Activated naive CD4-positive, alpha-beta T cell treated with anti-CD3 and anti-CD28 coated beads for 36 hours (primary cell): Measurements from ENCODE around the gene NEDD4L. TPM values are rescaled to one million over a fixed set of nuclear protein-coding genes. Genes with fewer than 3 reads are reported as not detected.
A peak's percentile ranks its signal among the peaks of the same experiment; 100 is the strongest.

Source experiments
- CTCF ChIA-PET: fragments of 350-600 bp; sonication (Branson Sonifier 250); formaldehyde crosslinking; loops from one replicate; lab custom pipeline; 2021; ENCODE audit warnings: antibody characterized with exemption; lab: Charles Lee
- DNase-seq: peaks from one replicate; pipeline ENCODE4 v3.0.0-alpha.2; 2020
- H3K27ac Mint-ChIP-seq: one replicate; pipeline ENCODE4 v1.8.0; 2021; ENCODE audit warnings: mild to moderate bottlenecking, mixed read lengths
- H3K27me3 Mint-ChIP-seq: one replicate; pipeline ENCODE4 v1.8.0; 2021; ENCODE audit warnings: low read depth, mixed read lengths
- H3K36me3 Mint-ChIP-seq: one replicate; pipeline ENCODE4 v1.8.0; 2021; ENCODE audit warnings: low read depth, mixed read lengths
- H3K4me1 Mint-ChIP-seq: one replicate; pipeline ENCODE4 v1.8.0; 2021; ENCODE audit warnings: low read depth, mixed read lengths
- H3K4me3 Mint-ChIP-seq: one replicate; pipeline ENCODE4 v1.8.0; 2021; ENCODE audit warnings: mild to moderate bottlenecking, moderate library complexity, mixed read lengths
- H3K9me3 Mint-ChIP-seq: one replicate; pipeline ENCODE4 v1.8.0; 2021; ENCODE audit warnings: mixed read lengths
- intact Hi-C: fragments of 100-400 bp; cut with micrococcal nuclease; formaldehyde crosslinking; loops from one replicate; pipeline ENCODE4 v1.15.1; 2023
- microRNA-seq: library from miRNA; unstranded; fragments of <30 nt; microRNA quantifications from one replicate; pipeline ENCODE4 v1.2.0, GENCODE V29; 2022; ENCODE audit warnings: borderline microRNAs expressed, borderline replicate concordance
- total RNA-seq, 2 experiments: library from RNA; stranded (reverse); gene quantifications; one replicate each; pipeline ENCODE4 v1.2.3, GENCODE V29; 2021

The NEDD4L gene
- total RNA-seq, 2 experiments from 2014 or later = 5.3 to 5.6 TPM

DNA sequence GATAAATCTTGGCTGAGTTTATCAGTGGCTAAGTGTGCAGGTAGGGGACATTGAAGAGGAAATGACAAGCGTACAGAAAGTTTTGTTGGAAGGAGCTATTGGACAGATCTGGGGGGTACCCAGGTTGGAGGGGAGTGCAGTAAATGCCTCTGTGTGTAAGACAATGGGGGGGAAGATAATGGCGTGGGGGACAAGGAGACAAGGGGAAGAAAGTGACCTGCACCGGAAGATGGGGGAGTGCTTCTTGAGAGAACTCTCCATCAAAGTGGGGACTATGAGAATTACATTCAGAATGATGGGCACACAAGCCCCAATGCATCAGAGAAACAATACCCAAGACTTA, 394.9 kb downstream of the NEDD4L start:
- no peaks in the 10 kb centered on the region for H3K36me3 Mint-ChIP-seq
- intact Hi-C loops = loop anchor here (2.0 kb wide), 1 partner anchor 38 kb away; no protein-coding TSS in a partner anchor
- H3K27me3 Mint-ChIP-seq = no peaks in the 10 kb centered on the region
- DNase-seq = peak; percentile 12
- H3K4me3 Mint-ChIP-seq = peak overlapping the region; percentile 56
- peak overlapping the region; percentile 51 for H3K27ac Mint-ChIP-seq
- no peaks in the 10 kb centered on the region for H3K9me3 Mint-ChIP-seq
- H3K4me1 Mint-ChIP-seq = peaks cover 12% of the 10 kb centered on the region
- CTCF ChIA-PET = interaction anchor here (0.8 to 1.1 kb wide), 2 partner anchors 12 to 557 kb away, joined by 4 to 6 read pairs; no protein-coding TSS in a partner anchor

DNA sequence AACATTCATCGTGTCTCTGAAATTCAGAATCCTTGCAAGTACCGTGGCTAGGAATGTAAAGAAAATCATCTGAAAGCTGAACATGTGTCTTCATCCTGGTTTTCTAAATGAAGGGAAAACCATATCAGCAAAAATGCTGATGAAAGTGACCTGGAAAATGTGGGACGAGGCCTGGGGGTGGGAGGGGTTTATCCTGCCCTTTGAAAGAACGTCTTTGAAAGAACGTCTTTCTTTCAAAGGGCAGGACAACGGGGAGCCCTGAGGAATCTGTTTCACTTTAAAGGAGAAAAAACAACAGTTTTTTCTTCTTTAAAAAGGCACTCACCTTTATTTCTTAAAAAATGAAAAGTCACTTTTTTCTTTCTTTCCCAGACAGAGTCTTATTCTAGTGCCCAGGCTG, 399.6 kb downstream of the NEDD4L start:
- no peak for DNase-seq
- Mint-ChIP-seq H3K9me3 (no peaks in the 10 kb centered on the region), H3K36me3 (no peaks in the 10 kb centered on the region), H3K4me3 (no peak overlapping the region), H3K27ac (no peak overlapping the region), H3K4me1 (peaks cover 7% of the 10 kb centered on the region), H3K27me3 (no peaks in the 10 kb centered on the region)
- CTCF ChIA-PET = no interaction called here
- intact Hi-C loops = no loop called here

DNA sequence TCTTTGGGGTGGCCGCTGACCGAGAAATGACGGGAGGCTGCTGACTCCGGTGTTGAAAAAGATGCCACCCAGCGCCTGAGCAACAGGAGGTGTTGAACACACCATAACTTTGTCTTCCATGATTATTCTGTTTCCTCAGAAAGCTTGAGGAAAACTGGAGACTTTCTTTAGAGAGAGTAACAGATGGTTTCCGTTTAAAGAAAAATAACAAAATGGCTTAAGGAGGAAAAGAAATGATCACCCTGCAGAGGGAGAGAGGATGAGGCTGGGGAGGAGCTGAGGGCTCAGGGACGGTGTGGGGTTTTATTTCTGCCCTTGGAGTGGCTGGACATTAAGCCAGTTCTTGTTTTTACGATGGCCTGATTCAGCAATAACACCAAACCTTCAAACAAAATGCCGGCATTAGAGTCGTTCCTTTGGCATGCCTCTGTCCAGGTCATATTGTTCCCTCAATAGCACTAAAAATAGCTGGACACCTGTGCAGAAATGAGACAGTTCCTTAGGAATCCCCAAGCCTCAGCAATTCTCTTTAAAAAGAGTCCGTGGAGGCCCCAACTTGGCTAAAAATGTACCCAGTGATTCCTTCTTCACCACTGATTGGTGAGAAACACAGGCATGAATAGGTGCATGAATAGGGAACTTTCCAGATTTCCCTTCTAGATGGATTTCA, 402.5 kb downstream of the NEDD4L start:
- DNase-seq = no peak
- no peaks in the 10 kb centered on the region for H3K9me3 Mint-ChIP-seq
- no peak overlapping the region for H3K4me3 Mint-ChIP-seq
- CTCF ChIA-PET = no interaction called here
- H3K36me3 Mint-ChIP-seq = no peaks in the 10 kb centered on the region
- H3K27ac Mint-ChIP-seq = no peak overlapping the region
- H3K27me3 Mint-ChIP-seq = no peaks in the 10 kb centered on the region
- intact Hi-C loops = no loop called here
- no peaks in the 10 kb centered on the region for H3K4me1 Mint-ChIP-seq

DNA sequence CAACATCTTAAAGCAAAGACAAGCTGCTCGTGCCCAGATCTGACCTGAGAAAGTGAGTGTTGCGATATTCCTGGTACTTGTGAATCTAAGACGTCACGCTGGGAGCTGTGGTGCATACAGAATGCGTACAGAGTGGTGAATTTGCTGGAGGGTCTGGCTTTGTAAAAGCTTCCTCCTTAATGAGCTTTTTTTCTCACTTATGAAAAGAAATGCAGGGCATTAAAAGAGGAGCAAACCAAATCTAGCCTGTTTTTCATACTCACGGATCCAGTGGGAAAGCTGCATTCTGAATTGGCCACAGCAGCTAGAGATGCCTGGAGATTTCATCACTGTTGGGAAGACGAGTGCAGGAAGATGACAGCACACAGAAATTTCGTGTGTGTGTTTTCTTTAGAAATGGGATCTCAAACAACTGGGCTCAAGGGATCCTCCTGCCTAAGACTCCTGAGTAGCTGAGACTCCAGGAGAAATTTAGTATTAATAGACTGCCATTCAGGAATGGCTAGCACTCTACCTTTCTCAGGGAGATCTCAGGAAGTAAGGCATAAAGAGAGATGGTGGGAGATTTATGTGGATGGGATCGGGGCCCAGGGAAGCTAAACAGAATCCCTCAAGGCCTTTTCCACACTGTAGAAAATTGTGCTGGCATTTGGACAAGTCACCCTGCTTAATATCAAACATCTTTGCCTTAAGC, 403.5 kb downstream of the NEDD4L start:
- DNase-seq = no peak
- Mint-ChIP-seq H3K27ac (no peak overlapping the region), H3K27me3 (no peaks in the 10 kb centered on the region), H3K9me3 (no peaks in the 10 kb centered on the region), H3K36me3 (no peaks in the 10 kb centered on the region), H3K4me1 (no peaks in the 10 kb centered on the region), H3K4me3 (no peak overlapping the region)
- CTCF ChIA-PET = interaction anchor here (0.7 kb wide), 1 partner anchor 312 kb away, joined by 3 read pairs; no protein-coding TSS in a partner anchor
- intact Hi-C loops = no loop called here

DNA sequence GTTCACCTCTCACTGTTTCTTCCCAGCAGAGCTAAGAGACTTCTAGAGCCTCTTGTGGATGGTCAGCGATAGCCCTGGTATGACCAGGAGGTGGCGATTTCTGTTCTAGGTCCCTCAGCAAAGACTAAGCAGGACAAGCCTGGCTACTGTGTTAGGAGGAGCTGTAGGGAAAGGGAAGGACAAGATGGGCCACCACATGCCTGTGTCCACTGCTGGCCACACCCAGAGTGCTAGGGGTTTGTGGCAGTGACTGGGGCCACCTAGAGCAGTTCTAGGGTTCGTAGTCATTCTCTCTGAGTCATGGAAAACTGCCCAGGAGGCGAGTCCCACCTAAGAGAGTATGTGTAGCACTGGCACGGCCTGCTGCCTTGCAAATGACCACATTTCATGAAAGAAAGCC, 405.4 kb downstream of the NEDD4L start:
- Mint-ChIP-seq H3K27ac (no peak overlapping the region), H3K9me3 (no peaks in the 10 kb centered on the region), H3K4me3 (no peak overlapping the region), H3K36me3 (no peaks in the 10 kb centered on the region), H3K4me1 (no peaks in the 10 kb centered on the region), H3K27me3 (no peaks in the 10 kb centered on the region)
- CTCF ChIA-PET = no interaction called here
- no peak for DNase-seq
- intact Hi-C loops = no loop called here

Small RNAs within 50 kb of the gene (microRNA-seq; reads per million reads assigned to microRNA genes)
- gene MIR3591 = not detected

Other genes with a start within 250 kb of the NEDD4L start
- gene ATP8B1, start 240.9 kb upstream of the NEDD4L start, total RNA-seq = not detected